ENCODE data around the gene CPVL. TPM values are rescaled to one million over a fixed set of nuclear protein-coding genes. Genes with fewer than 3 reads are reported as not detected.

Gene CPVL
- total RNA-seq, 2 donors from 2014 or later, result 4.7 to 48.3 TPM

- Histone ChIP-seq H3K36me3 (no peaks in the 10 kb centered on the region), H3K4me1 (replicated peaks) (no peaks in the 10 kb centered on the region), H3K9me3 (no peaks in the 10 kb centered on the region), H3K4me3 (no peak overlapping the region), H3K27me3 (replicated peaks; ENCODE audit: insufficient read depth) (no peaks in the 10 kb centered on the region), H3K27ac (no peak overlapping the region)
- no peak for TF ChIP-seq CTCF (IDR thresholded peaks at IDR 0.05)
- no peak for TF ChIP-seq POLR2A (IDR thresholded peaks at IDR 0.05)
- no peak for TF ChIP-seq POLR2AphosphoS5 (IDR thresholded peaks at IDR 0.05)
- DNase-seq (ENCODE audit: low spot score), result no peak
- 92% methylated on average over 3 of the region's 3 CpGs for WGBS
- intact Hi-C loops (cut with DNase I), result no loop called here
Observed at GRCh38 chr7:29013931-29014330, 132.4 kb downstream of the CPVL start.

GRCh38 chr7:29013082-29013695 lies 133.1 kb downstream of the CPVL start:
- H3K4me3 ChIP-seq, result no peak overlapping the region
- no peaks in the 10 kb centered on the region for H3K9me3 ChIP-seq
- no peaks in the 10 kb centered on the region for H3K4me1 ChIP-seq (replicated peaks)
- no peak overlapping the region for H3K27ac ChIP-seq
- H3K27me3 ChIP-seq (replicated peaks; ENCODE audit: insufficient read depth), result no peaks in the 10 kb centered on the region
- TF ChIP-seq CTCF (IDR thresholded peaks at IDR 0.05), result no peak
- no peak for TF ChIP-seq POLR2A (IDR thresholded peaks at IDR 0.05)
- no peak for TF ChIP-seq POLR2AphosphoS5 (IDR thresholded peaks at IDR 0.05)
- 73% methylated on average over 1 of the region's 1 CpG for WGBS
- no peak for DNase-seq (ENCODE audit: low spot score)
- intact Hi-C loops (cut with DNase I), result no loop called here
- no peaks in the 10 kb centered on the region for H3K36me3 ChIP-seq

DNA sequence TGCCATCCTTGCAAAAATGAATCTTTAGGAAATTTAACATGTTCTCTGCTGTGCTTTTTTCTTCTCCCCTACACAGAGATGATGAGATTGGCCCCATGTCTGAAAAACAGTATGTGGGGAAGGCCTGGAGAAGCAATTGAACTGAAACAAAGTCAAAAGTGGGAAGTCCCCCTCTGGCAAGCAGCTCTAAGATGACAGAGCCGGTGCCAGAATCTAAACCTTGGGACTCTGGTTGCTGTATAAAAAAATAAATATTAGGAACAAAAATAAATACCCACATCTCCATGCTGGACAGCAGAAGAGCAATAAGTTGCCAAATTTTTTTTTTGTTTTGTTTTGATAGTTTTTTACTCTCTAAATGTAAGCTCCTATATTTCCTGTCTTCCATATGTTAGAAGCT lies 136.4 kb downstream of the CPVL start:
- H3K9me3 ChIP-seq, result no peaks in the 10 kb centered on the region
- 31% methylated on average over 1 of the region's 1 CpG for WGBS
- intact Hi-C loops (cut with DNase I), result no loop called here
- H3K4me3 ChIP-seq, result no peak overlapping the region
- TF ChIP-seq POLR2AphosphoS5 (IDR thresholded peaks at IDR 0.05) (no peak), CTCF (IDR thresholded peaks at IDR 0.05) (no peak), POLR2A (IDR thresholded peaks at IDR 0.05) (no peak)
- DNase-seq (ENCODE audit: low spot score), result no peak
- no peaks in the 10 kb centered on the region for H3K4me1 ChIP-seq (replicated peaks)
- H3K27me3 ChIP-seq (replicated peaks; ENCODE audit: insufficient read depth), result no peaks in the 10 kb centered on the region
- H3K27ac ChIP-seq, result no peak overlapping the region
- no peaks in the 10 kb centered on the region for H3K36me3 ChIP-seq

- intact Hi-C loops (cut with DNase I), result no loop called here
- no peak overlapping the region for H3K4me3 ChIP-seq
Observed at GRCh38 chr7:29008590-29008989, 137.7 kb downstream of the CPVL start.

More at GRCh38 chr7:29008590-29008989, 137.7 kb downstream of the CPVL start:
- Histone ChIP-seq H3K4me1 (replicated peaks) (no peaks in the 10 kb centered on the region), H3K27ac (no peak overlapping the region), H3K9me3 (no peaks in the 10 kb centered on the region), H3K36me3 (no peaks in the 10 kb centered on the region), H3K27me3 (replicated peaks; ENCODE audit: insufficient read depth) (no peaks in the 10 kb centered on the region)
- no peak for DNase-seq (ENCODE audit: low spot score)
- TF ChIP-seq CTCF (IDR thresholded peaks at IDR 0.05), result no peak
- WGBS, result 83% methylated on average over 2 of the region's 2 CpGs

Measured in prostate gland (tissue), 2 donors.